GM23338 (cell line): Measurements from ENCODE around the gene ACTR6. TPM values are rescaled to one million over a fixed set of nuclear protein-coding genes. Genes with fewer than 3 reads are reported as not detected.

ENCODE experiments used
- ATAC-seq: fragments of 200-7000 bp; cut with Tn5 transposase; 3 replicates; pipeline ENCODE4 v1.9.1; 2020
- DNase-seq: peaks from one replicate; pipeline ENCODE4 v3.0.0-alpha.2; 2015; ENCODE audit warnings: low spot score
- H2AFZ ChIP-seq: fragments of 200-600 bp; sonication (generic); 2 replicates; pipeline ENCODE4 v1.8.0; 2016; ENCODE audit warnings: antibody characterized with exemption, mild to moderate bottlenecking, moderate library complexity
- H3F3A ChIP-seq: fragments of 200-600 bp; sonication (generic); replicated peaks from 2 replicates; pipeline ENCODE4 v1.8.0; 2017; ENCODE audit warnings: antibody characterized with exemption, mixed run types, low read depth
- H3K27ac ChIP-seq: fragments of 200-600 bp; sonication (generic); 2 replicates; pipeline ENCODE4 v1.6.1; 2016; ENCODE audit warnings: low read depth
- H3K27me3 ChIP-seq: fragments of 200-600 bp; sonication (generic); 2 replicates; pipeline ENCODE4 v1.8.0; 2016; ENCODE audit warnings: mild to moderate bottlenecking, mixed run types, moderate library complexity; ENCODE audit not compliant: insufficient read depth
- H3K36me3 ChIP-seq: fragments of 200-600 bp; sonication (generic); 2 replicates; pipeline ENCODE4 v1.8.0; 2016; ENCODE audit warnings: mild to moderate bottlenecking; ENCODE audit not compliant: insufficient read depth
- H3K4me1 ChIP-seq: fragments of 200-600 bp; sonication (generic); 2 replicates; pipeline ENCODE4 v1.8.0; 2016; ENCODE audit warnings: mild to moderate bottlenecking, moderate library complexity; ENCODE audit not compliant: insufficient read depth
- H3K4me2 ChIP-seq: fragments of 200-600 bp; sonication (generic); 2 replicates; pipeline ENCODE4 v1.7.1; 2017; ENCODE audit warnings: mixed run types
- H3K4me3 ChIP-seq: fragments of 200-600 bp; sonication (generic); 2 replicates; pipeline ENCODE4 v1.6.1; 2016; ENCODE audit warnings: mixed run types
- H3K79me2 ChIP-seq: fragments of 200-600 bp; sonication (generic); replicated peaks from 2 replicates; pipeline ENCODE4 v1.8.0; 2017; ENCODE audit warnings: mild to moderate bottlenecking; ENCODE audit not compliant: insufficient read depth
- H3K9me2 ChIP-seq: fragments of 200-600 bp; sonication (generic); 2 replicates; pipeline ENCODE4 v1.8.0; 2017; ENCODE audit not compliant: insufficient read depth
- H4K20me1 ChIP-seq: fragments of 200-600 bp; sonication (generic); replicated peaks from 2 replicates; pipeline ENCODE4 v1.8.0; 2017; ENCODE audit warnings: mild to moderate bottlenecking; ENCODE audit not compliant: insufficient read depth
- H3K27ac Mint-ChIP-seq: 2 replicates; pipeline ENCODE4 v1.8.0; 2020; ENCODE audit warnings: inconsistent platforms, mild to moderate bottlenecking, moderate library complexity, mixed read lengths
- H3K27me3 Mint-ChIP-seq: 3 replicates; pipeline ENCODE4 v1.8.0; 2022; ENCODE audit warnings: low read depth, mild to moderate bottlenecking, moderate library complexity, mixed read lengths, inconsistent platforms; ENCODE audit not compliant: insufficient read depth, poor library complexity
- H3K36me3 Mint-ChIP-seq: 3 replicates; pipeline ENCODE4 v1.8.0; 2021; ENCODE audit warnings: low read depth, mild to moderate bottlenecking, inconsistent platforms, moderate library complexity, mixed read lengths
- H3K4me1 Mint-ChIP-seq: 3 replicates; pipeline ENCODE4 v1.8.0; 2020; ENCODE audit warnings: mild to moderate bottlenecking, inconsistent platforms, mixed read lengths
- H3K4me3 Mint-ChIP-seq: 3 replicates; pipeline ENCODE4 v1.8.0; 2021; ENCODE audit warnings: moderate library complexity, mild to moderate bottlenecking, inconsistent platforms, mixed read lengths
- H3K9me3 Mint-ChIP-seq: 3 replicates; pipeline ENCODE4 v1.8.0; 2020; ENCODE audit warnings: moderate library complexity, mild to moderate bottlenecking, inconsistent platforms, mixed read lengths
- JUNB ChIP-seq: IDR thresholded peaks from one replicate; pipeline ENCODE4 v1.6.1; 2016; ENCODE audit warnings: antibody characterized with exemption; ENCODE audit not compliant: unreplicated experiment
- POLR2AphosphoS5 ChIP-seq: IDR thresholded peaks from 2 replicates; pipeline ENCODE4 v1.6.1; 2016; ENCODE audit warnings: antibody characterized with exemption, low read depth
- ZNF114 ChIP-seq: fragments of 250-450 bp; sonication (Bioruptor Pico); IDR thresholded peaks from 2 replicates; pipeline ENCODE4 v1.5.0; 2020; ENCODE audit warnings: mild to moderate bottlenecking, moderate library complexity
- polyA plus RNA-seq: library from polyadenylated mRNA; unstranded; fragments of >200 nt; fragmentation: Nextera tagmentation; extraction: Ambion mirVana; gene quantifications from 2 replicates; pipeline ENCODE4 v1.2.1, GENCODE V29; 2016
- total RNA-seq: library from RNA; depleted of rRNA; stranded (reverse); fragments of >200 nt; shearing (Covaris generic); gene quantifications from 2 replicates; pipeline ENCODE4 v1.2.3, GENCODE V29; 2014
- TF ChIP-seq, protein P1 (sequence below): fragments of 250-450 bp; sonication (Bioruptor Pico); IDR thresholded peaks from 2 replicates; pipeline ENCODE4 v1.5.0; 2020; ENCODE audit warnings: mild to moderate bottlenecking, moderate library complexity
- TF ChIP-seq, protein P2 (sequence below): IDR thresholded peaks from one replicate; pipeline ENCODE4 v1.6.1; 2018; ENCODE audit warnings: antibody characterized with exemption; ENCODE audit not compliant: unreplicated experiment

The ACTR6 gene
- total and polyA plus RNA-seq, 2 experiments from 2014 or later: 30.1 to 42.5 TPM

DNA sequence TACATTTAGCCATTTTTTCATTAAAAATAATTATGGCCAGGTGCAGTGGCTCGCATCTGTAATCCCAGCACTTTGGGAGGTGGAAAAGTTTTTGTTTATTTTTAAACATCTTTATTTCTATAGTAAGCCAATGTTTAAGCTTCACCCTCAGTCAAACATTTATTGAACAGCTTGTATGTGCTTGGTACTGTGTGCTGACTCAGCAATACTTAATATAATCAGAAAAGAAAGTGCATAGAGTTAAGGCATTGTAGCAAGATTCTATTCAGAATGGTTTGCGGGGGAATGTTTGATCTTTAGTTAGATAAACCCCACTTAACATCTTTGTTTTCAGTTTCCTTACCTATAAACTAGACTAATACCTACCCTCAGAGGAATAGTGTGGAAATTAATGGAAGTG is 11.1 kb downstream of the ACTR6 start:
- H3K4me1 ChIP-seq: no peaks in the 10 kb centered on the region
- Mint-ChIP-seq H3K27ac (no peak overlapping the region), H3K27me3 (no peaks in the 10 kb centered on the region), H3K4me1 (no peaks in the 10 kb centered on the region), H3K36me3 (peaks cover 59% of the 10 kb centered on the region), H3K4me3 (no peak overlapping the region), H3K9me3 (no peaks in the 10 kb centered on the region)
- H3K9me2 ChIP-seq: no peaks in the 10 kb centered on the region
- no peaks in the 10 kb centered on the region for H3K79me2 ChIP-seq
- H3K36me3 ChIP-seq: peaks cover 34% of the 10 kb centered on the region; the same call in 1 of the 2 replicates
- ATAC-seq (no peak), DNase-seq (no peak)
- no peak overlapping the region for H3K4me3 ChIP-seq
- no peak overlapping the region for H3K4me2 ChIP-seq
- peaks cover 11% of the 10 kb centered on the region; the same call in 1 of the 2 replicates for H4K20me1 ChIP-seq
- no peak overlapping the region for H2AFZ ChIP-seq
- TF ChIP-seq POLR2AphosphoS5 (no peak), ZNF114 (CRISPR knock-in tag) (no peak), JUNB (no peak)
- TF ChIP-seq, protein P1, sequence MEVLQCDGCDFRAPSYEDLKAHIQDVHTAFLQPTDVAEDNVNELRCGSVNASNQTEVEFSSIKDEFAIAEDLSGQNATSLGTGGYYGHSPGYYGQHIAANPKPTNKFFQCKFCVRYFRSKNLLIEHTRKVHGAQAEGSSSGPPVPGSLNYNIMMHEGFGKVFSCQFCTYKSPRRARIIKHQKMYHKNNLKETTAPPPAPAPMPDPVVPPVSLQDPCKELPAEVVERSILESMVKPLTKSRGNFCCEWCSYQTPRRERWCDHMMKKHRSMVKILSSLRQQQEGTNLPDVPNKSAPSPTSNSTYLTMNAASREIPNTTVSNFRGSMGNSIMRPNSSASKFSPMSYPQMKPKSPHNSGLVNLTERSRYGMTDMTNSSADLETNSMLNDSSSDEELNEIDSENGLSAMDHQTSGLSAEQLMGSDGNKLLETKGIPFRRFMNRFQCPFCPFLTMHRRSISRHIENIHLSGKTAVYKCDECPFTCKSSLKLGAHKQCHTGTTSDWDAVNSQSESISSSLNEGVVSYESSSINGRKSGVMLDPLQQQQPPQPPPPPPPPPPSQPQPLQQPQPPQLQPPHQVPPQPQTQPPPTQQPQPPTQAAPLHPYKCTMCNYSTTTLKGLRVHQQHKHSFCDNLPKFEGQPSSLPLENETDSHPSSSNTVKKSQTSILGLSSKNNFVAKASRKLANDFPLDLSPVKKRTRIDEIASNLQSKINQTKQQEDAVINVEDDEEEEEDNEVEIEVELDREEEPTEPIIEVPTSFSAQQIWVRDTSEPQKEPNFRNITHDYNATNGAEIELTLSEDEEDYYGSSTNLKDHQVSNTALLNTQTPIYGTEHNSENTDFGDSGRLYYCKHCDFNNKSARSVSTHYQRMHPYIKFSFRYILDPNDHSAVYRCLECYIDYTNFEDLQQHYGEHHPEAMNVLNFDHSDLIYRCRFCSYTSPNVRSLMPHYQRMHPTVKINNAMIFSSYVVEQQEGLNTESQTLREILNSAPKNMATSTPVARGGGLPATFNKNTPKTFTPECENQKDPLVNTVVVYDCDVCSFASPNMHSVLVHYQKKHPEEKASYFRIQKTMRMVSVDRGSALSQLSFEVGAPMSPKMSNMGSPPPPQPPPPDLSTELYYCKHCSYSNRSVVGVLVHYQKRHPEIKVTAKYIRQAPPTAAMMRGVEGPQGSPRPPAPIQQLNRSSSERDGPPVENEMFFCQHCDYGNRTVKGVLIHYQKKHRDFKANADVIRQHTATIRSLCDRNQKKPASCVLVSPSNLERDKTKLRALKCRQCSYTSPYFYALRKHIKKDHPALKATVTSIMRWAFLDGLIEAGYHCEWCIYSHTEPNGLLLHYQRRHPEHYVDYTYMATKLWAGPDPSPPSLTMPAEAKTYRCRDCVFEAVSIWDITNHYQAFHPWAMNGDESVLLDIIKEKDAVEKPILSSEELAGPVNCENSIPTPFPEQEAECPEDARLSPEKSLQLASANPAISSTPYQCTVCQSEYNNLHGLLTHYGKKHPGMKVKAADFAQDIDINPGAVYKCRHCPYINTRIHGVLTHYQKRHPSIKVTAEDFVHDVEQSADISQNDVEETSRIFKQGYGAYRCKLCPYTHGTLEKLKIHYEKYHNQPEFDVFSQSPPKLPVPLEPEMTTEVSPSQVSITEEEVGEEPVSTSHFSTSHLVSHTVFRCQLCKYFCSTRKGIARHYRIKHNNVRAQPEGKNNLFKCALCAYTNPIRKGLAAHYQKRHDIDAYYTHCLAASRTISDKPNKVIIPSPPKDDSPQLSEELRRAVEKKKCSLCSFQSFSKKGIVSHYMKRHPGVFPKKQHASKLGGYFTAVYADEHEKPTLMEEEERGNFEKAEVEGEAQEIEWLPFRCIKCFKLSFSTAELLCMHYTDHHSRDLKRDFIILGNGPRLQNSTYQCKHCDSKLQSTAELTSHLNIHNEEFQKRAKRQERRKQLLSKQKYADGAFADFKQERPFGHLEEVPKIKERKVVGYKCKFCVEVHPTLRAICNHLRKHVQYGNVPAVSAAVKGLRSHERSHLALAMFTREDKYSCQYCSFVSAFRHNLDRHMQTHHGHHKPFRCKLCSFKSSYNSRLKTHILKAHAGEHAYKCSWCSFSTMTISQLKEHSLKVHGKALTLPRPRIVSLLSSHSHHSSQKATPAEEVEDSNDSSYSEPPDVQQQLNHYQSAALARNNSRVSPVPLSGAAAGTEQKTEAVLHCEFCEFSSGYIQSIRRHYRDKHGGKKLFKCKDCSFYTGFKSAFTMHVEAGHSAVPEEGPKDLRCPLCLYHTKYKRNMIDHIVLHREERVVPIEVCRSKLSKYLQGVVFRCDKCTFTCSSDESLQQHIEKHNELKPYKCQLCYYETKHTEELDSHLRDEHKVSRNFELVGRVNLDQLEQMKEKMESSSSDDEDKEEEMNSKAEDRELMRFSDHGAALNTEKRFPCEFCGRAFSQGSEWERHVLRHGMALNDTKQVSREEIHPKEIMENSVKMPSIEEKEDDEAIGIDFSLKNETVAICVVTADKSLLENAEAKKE (CRISPR knock-in tag): no peak
- TF ChIP-seq, protein P2, sequence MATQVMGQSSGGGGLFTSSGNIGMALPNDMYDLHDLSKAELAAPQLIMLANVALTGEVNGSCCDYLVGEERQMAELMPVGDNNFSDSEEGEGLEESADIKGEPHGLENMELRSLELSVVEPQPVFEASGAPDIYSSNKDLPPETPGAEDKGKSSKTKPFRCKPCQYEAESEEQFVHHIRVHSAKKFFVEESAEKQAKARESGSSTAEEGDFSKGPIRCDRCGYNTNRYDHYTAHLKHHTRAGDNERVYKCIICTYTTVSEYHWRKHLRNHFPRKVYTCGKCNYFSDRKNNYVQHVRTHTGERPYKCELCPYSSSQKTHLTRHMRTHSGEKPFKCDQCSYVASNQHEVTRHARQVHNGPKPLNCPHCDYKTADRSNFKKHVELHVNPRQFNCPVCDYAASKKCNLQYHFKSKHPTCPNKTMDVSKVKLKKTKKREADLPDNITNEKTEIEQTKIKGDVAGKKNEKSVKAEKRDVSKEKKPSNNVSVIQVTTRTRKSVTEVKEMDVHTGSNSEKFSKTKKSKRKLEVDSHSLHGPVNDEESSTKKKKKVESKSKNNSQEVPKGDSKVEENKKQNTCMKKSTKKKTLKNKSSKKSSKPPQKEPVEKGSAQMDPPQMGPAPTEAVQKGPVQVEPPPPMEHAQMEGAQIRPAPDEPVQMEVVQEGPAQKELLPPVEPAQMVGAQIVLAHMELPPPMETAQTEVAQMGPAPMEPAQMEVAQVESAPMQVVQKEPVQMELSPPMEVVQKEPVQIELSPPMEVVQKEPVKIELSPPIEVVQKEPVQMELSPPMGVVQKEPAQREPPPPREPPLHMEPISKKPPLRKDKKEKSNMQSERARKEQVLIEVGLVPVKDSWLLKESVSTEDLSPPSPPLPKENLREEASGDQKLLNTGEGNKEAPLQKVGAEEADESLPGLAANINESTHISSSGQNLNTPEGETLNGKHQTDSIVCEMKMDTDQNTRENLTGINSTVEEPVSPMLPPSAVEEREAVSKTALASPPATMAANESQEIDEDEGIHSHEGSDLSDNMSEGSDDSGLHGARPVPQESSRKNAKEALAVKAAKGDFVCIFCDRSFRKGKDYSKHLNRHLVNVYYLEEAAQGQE: no peak
- no peak overlapping the region for H3K27ac ChIP-seq
- H3F3A ChIP-seq: 0 out of 2 replicates have a peak, but pooled peaks cover 4% of the 10 kb centered on the region
- no peaks in the 10 kb centered on the region for H3K27me3 ChIP-seq
